ENCODE results near the gene OLFML2B. TPM values are rescaled to one million over a fixed set of nuclear protein-coding genes. Genes with fewer than 3 reads are reported as not detected.

The OLFML2B gene
- total RNA-seq, 1 donor from 2014 or later, result 19.1 TPM

DNA sequence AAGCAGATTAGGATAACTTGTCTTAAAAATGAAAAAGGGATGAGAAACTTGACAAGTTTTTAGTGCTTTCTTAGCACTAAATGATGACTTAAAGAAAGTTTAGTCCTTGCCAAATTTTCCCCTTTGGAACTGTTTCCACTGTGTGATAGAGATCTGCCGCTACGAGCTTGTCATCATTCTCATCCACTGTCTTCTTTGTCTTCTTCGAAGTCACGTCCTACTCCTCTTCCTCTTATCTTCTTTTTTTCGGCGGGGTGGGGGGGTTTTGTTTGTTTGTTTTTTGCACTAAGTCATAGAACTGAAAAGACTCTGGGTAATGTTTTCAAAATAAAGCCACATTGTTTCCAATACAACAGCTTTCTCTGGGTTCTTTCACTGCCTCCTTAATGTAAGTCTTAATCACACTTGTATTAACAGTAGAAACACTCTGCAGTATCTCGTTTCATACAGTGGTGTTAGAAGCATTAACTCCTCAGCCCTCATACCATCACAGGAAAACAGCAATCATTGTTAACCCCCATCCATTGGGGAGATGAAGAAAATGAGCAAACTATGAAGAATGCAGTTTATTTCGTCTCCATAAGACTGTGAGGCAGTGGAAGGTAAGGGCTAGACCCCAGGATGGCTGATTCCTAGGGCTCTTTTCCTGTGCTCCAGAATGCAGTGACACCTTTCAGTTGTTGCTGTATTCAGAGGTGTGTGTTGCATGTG lies 81.8 kb downstream of the OLFML2B start:
- H3K27me3 ChIP-seq (ENCODE audit: low read depth), result no peaks in the 10 kb centered on the region
- H3K4me1 ChIP-seq, result no peaks in the 10 kb centered on the region
- ATAC-seq, result no peak
- no peak overlapping the region for H3K4me3 ChIP-seq
- no peak overlapping the region for H3K27ac ChIP-seq
- no peak for DNase-seq
- intact Hi-C loops (cut with DNase I), result no loop called here
- peaks cover 27% of the 10 kb centered on the region for H3K36me3 ChIP-seq
- no peak for TF ChIP-seq CTCF (IDR thresholded peaks at IDR 0.05)
- no peaks in the 10 kb centered on the region for H3K9me3 ChIP-seq

GRCh38 chr1:161940866-161941591 lies 82.6 kb downstream of the OLFML2B start:
- Histone ChIP-seq H3K9me3 (no peaks in the 10 kb centered on the region), H3K4me1 (no peaks in the 10 kb centered on the region), H3K36me3 (peaks cover 27% of the 10 kb centered on the region), H3K4me3 (no peak overlapping the region), H3K27me3 (ENCODE audit: low read depth) (no peaks in the 10 kb centered on the region), H3K27ac (no peak overlapping the region)
- DNase-seq (no peak), ATAC-seq (no peak)
- intact Hi-C loops (cut with DNase I), result no loop called here
- TF ChIP-seq CTCF (IDR thresholded peaks at IDR 0.05), result no peak

- Histone ChIP-seq H3K4me3 (no peak overlapping the region), H3K4me1 (peaks cover 4% of the 10 kb centered on the region), H3K36me3 (no peaks in the 10 kb centered on the region), H3K9me3 (no peaks in the 10 kb centered on the region), H3K27ac (no peak overlapping the region), H3K27me3 (ENCODE audit: low read depth) (no peaks in the 10 kb centered on the region)
- DNase-seq (no peak), ATAC-seq (no peak)
- no peak for TF ChIP-seq CTCF (IDR thresholded peaks at IDR 0.05)
- intact Hi-C loops (cut with DNase I), result no loop called here
These were observed 86.9 kb downstream of the OLFML2B start for GRCh38 chr1:161936786-161937185.

- no peak overlapping the region for H3K4me3 ChIP-seq
- no peak for DNase-seq
- peaks cover 4% of the 10 kb centered on the region for H3K4me1 ChIP-seq
- intact Hi-C loops (cut with DNase I), result no loop called here
- no peak overlapping the region for H3K27ac ChIP-seq
- H3K36me3 ChIP-seq, result no peaks in the 10 kb centered on the region
- no peaks in the 10 kb centered on the region for H3K27me3 ChIP-seq (ENCODE audit: low read depth)
- no peak for ATAC-seq
- no peaks in the 10 kb centered on the region for H3K9me3 ChIP-seq
- no peak for TF ChIP-seq CTCF (IDR thresholded peaks at IDR 0.05)
These were observed 88.4 kb downstream of the OLFML2B start for GRCh38 chr1:161935264-161935663.

GRCh38 chr1:161933592-161934588 lies 89.8 kb downstream of the OLFML2B start:
- H3K27me3 ChIP-seq (ENCODE audit: low read depth), result no peaks in the 10 kb centered on the region
- no peak overlapping the region for H3K27ac ChIP-seq
- H3K4me1 ChIP-seq, result peaks cover 4% of the 10 kb centered on the region
- H3K36me3 ChIP-seq, result no peaks in the 10 kb centered on the region
- no peak overlapping the region for H3K4me3 ChIP-seq
- ATAC-seq, result no peak
- DNase-seq, result no peak
- intact Hi-C loops (cut with DNase I), result no loop called here
- no peak for TF ChIP-seq CTCF (IDR thresholded peaks at IDR 0.05)
- H3K9me3 ChIP-seq, result no peaks in the 10 kb centered on the region

Measured in lower lobe of right lung (tissue), 2 donors.